ENCODE data around the gene LRRC8B. TPM values are rescaled to one million over a fixed set of nuclear protein-coding genes. Genes with fewer than 3 reads are reported as not detected.

The LRRC8B gene
- total RNA-seq: 74.5 and 76.8 TPM in 2 replicates

DNA sequence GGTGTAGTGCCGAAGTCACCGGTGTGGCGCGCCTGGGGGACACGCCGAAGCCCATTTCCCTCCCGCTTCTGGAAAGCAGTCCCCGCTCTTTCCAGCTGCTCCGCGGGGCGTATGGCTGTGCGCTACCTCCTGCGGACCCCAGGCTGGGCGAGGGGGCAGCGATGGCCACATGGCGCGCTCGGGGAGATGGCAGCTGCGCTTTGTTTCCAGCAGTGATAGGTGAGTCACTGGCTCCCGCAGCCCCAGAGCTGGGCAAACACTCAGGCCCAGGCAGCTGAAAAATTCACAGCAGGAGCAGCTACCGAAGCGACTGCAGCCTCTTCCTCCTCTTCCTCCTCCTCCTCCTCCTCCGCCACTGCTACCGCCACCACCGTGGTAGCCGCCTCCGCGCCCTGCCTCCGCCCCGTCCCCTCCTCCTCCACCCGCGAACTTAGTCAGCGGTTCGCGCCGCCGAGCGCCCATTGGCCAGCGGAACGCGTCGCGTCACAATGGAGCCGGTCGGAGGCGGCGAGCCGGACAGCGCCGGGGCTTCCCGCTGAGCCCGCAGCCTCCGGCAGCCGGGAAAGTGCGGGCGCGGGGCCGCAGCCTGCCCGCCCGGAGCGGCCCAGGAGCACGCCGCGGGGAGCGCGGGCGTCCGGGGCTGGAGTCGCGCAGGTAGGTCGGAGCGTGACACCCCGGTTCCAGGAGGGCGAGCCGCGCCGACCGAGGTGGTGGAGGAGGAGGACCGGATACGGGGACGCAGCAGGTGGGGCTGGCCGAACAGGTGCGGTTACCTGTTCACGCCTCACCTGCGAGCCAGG, at the start of gene LRRC8B:
LRRC8B (plus strand) TSS at position 461 of the 800 bp plus-strand sequence. CDS start 57,822 bp downstream, outside the sequence.
- Mint-ChIP-seq H3K36me3 (ENCODE audit: low read depth) (peaks cover 22% of the 10 kb centered on the region), H3K4me1 (peaks cover 34% of the 10 kb centered on the region), H3K9me3 (no peaks in the 10 kb centered on the region), H3K27me3 (no peaks in the 10 kb centered on the region), H3K27ac (peak within 1 kb of the TSS; percentile 95), H3K4me3 (no peak within 1 kb of the TSS)
- DNase-seq: peak; percentile 98
- intact Hi-C loops (cut with micrococcal nuclease): loop anchor here (1.0 to 5.0 kb wide), 8 partner anchors 21 to 256 kb away; partner anchors contain the start of gene LRRC8C

DNA sequence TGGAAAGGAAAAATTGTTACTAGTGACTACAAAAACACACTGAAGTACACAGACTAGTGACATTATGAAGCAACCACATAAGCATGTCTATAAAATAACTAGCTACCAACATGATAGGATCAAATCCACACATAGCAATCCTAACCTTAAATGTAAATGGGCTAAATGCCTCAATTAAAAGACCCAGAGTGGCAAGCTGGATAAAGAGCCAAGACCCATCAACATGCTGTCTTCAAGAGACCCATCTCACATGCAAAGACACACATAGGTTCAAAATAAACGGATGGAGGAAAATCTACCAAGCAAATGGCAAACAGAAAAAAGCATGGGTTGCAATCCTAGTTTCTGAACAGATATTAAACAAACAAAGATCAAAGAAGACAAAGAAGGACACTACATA, 49.4 kb upstream of the LRRC8B start:
- peaks cover 39% of the 10 kb centered on the region for H3K27me3 Mint-ChIP-seq
- H3K4me3 Mint-ChIP-seq: no peak overlapping the region
- H3K27ac Mint-ChIP-seq: no peak overlapping the region
- DNase-seq: no peak
- H3K9me3 Mint-ChIP-seq: peaks cover 22% of the 10 kb centered on the region
- peaks cover 1% of the 10 kb centered on the region for H3K36me3 Mint-ChIP-seq (ENCODE audit: low read depth)
- intact Hi-C loops (cut with micrococcal nuclease): no loop called here
- H3K4me1 Mint-ChIP-seq: no peaks in the 10 kb centered on the region

- H3K27ac Mint-ChIP-seq: no peak overlapping the region
- DNase-seq: no peak
- peaks cover 1% of the 10 kb centered on the region for H3K36me3 Mint-ChIP-seq (ENCODE audit: low read depth)
- intact Hi-C loops (cut with micrococcal nuclease): no loop called here
- H3K27me3 Mint-ChIP-seq: peaks cover 34% of the 10 kb centered on the region
- H3K4me3 Mint-ChIP-seq: no peak overlapping the region
- peaks cover 26% of the 10 kb centered on the region for H3K9me3 Mint-ChIP-seq
- no peaks in the 10 kb centered on the region for H3K4me1 Mint-ChIP-seq
These were observed 48.6 kb upstream of the LRRC8B start for GRCh38 chr1:89476072-89476471.

DNA sequence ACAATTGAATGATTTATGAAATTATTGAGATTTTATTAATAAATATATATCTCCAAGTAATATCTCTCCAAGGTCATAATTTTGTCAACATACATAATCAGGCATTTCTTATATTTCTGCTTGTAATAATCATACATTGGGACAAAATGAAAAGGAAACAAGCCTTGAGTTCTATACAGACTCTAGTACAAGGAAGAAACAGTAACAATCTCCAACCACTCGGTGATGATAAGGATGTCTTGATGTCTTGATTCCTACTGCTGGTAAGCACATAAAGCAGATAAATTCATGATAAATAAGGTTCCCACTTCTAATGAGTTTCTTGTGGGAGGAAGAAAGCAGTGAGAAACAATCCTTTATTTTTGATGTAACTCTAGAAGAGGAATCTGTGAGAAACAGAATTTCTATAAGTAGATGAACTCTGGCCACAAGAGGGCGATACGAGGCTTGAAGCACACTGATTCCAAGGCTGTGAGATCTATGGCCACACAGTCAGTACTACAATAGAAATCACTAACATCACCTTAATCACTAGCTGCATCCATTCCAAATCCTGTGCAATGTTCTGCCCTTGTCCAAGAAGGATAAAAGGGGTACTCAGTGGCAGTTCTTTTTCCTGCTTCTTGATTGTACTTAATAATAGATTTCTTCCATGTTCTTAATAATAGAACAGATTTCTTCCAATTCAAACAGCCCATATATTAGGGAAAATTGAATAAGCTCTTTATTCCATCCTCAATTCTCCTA, 41.4 kb upstream of the LRRC8B start:
- Mint-ChIP-seq H3K4me3 (no peak overlapping the region), H3K27ac (no peak overlapping the region), H3K27me3 (no peaks in the 10 kb centered on the region), H3K4me1 (peaks cover 21% of the 10 kb centered on the region), H3K9me3 (peaks cover 13% of the 10 kb centered on the region), H3K36me3 (ENCODE audit: low read depth) (no peaks in the 10 kb centered on the region)
- DNase-seq: peak; percentile 93
- intact Hi-C loops (cut with micrococcal nuclease): loop anchor here (1.0 to 5.0 kb wide), 6 partner anchors 34 to 504 kb away; partner anchors contain the start of gene LRRC8B

GRCh38 chr1:89483757-89484077, 40.9 kb upstream of the LRRC8B start:
- no peak overlapping the region for H3K27ac Mint-ChIP-seq
- DNase-seq: no peak
- no peaks in the 10 kb centered on the region for H3K36me3 Mint-ChIP-seq (ENCODE audit: low read depth)
- H3K4me1 Mint-ChIP-seq: peaks cover 26% of the 10 kb centered on the region
- no peaks in the 10 kb centered on the region for H3K27me3 Mint-ChIP-seq
- intact Hi-C loops (cut with micrococcal nuclease): loop anchor here (1.0 to 5.0 kb wide), 6 partner anchors 33 to 504 kb away; partner anchors contain the start of gene LRRC8B
- peaks cover 13% of the 10 kb centered on the region for H3K9me3 Mint-ChIP-seq
- no peak overlapping the region for H3K4me3 Mint-ChIP-seq

- intact Hi-C loops (cut with micrococcal nuclease): loop anchor here (5.0 kb wide), 1 partner anchor 503 kb away; no protein-coding TSS in a partner anchor
- Mint-ChIP-seq H3K4me3 (no peak overlapping the region), H3K27me3 (no peaks in the 10 kb centered on the region), H3K27ac (peak overlapping the region; percentile 26), H3K9me3 (peaks cover 13% of the 10 kb centered on the region), H3K36me3 (ENCODE audit: low read depth) (no peaks in the 10 kb centered on the region), H3K4me1 (peaks cover 32% of the 10 kb centered on the region)
- DNase-seq: peak; percentile 56
These were observed 40.3 kb upstream of the LRRC8B start for GRCh38 chr1:89484092-89485038.

- Mint-ChIP-seq H3K36me3 (ENCODE audit: low read depth) (peaks cover 3% of the 10 kb centered on the region), H3K4me1 (peaks cover 35% of the 10 kb centered on the region), H3K4me3 (peak overlapping the region; percentile 41), H3K27me3 (peaks cover 1% of the 10 kb centered on the region), H3K9me3 (peaks cover 14% of the 10 kb centered on the region), H3K27ac (peak overlapping the region; percentile 73)
- intact Hi-C loops (cut with micrococcal nuclease): no loop called here
- DNase-seq: peak; percentile 78
These were observed 36.7 kb upstream of the LRRC8B start for GRCh38 chr1:89487972-89488371.

GRCh38 chr1:89489047-89489729, 35.4 kb upstream of the LRRC8B start:
- peaks cover 6% of the 10 kb centered on the region for H3K27me3 Mint-ChIP-seq
- intact Hi-C loops (cut with micrococcal nuclease): no loop called here
- H3K27ac Mint-ChIP-seq: peak overlapping the region; percentile 73
- H3K4me1 Mint-ChIP-seq: peaks cover 27% of the 10 kb centered on the region
- peaks cover 3% of the 10 kb centered on the region for H3K36me3 Mint-ChIP-seq (ENCODE audit: low read depth)
- H3K9me3 Mint-ChIP-seq: peaks cover 14% of the 10 kb centered on the region
- H3K4me3 Mint-ChIP-seq: no peak overlapping the region
- no peak for DNase-seq

DNA sequence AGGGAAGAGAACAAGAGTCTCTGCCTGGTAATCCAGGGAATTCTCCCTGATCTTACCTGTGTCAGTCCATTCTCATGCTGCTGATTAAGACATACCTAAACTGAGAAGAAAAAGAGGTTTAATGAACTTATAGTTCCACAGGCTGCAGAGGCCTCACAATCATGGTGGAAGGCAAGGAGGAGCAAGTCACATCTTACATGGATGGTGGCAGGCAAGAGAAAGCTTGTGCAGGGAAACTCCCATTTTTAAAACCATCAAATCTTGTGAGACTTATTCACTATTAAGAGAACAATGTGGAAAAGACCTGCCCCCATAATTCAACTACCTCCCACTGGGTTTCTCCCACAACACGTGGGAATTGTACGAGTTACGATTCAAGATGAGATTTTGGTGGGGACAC, 34.2 kb upstream of the LRRC8B start:
- H3K4me3 Mint-ChIP-seq: no peak overlapping the region

DNA sequence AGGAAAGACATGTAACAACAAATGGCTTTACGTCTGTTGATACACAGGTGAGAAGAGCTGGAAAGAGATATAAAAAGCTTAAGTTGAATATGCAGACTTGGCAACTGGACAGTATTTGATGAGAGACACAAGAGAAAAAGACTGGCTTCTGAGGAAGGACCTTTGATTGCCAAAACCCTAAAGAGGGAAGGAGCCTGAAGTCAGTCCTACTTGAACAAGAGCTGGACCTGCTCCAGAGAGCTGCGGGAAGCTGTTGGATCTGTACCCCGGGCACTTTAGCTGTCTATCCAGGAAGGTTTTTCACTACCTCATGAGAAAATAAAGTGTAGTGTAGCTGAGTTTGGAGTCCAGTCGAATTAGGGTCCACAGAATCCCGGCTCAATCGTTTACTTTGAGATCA, 25.3 kb upstream of the LRRC8B start:
- intact Hi-C loops (cut with micrococcal nuclease): no loop called here
- no peaks in the 10 kb centered on the region for H3K4me1 Mint-ChIP-seq

More for the DNA sequence above, 34.2 kb upstream of the LRRC8B start:
- Mint-ChIP-seq H3K27ac (no peak overlapping the region), H3K36me3 (ENCODE audit: low read depth) (peaks cover 3% of the 10 kb centered on the region), H3K27me3 (peaks cover 6% of the 10 kb centered on the region), H3K9me3 (peaks cover 14% of the 10 kb centered on the region), H3K4me1 (peaks cover 23% of the 10 kb centered on the region)
- no peak for DNase-seq
- intact Hi-C loops (cut with micrococcal nuclease): no loop called here

DNA sequence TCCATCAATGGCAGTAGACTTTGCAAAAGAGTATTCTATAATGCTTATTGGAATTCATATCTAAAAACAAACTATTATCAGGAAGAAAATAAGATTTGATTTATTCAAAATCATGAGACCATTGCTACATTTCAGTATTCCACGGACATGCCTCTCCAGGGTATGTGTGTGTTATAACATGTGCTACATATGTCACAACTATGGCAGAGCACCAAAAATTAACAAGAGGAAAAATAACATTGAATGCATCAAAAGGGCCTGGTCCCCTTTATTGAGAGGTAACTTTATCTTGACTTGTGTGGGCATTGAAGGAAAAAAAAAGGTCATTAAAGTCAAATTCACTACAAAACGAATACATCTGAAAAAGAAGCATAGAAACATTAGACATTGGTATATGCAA, 22.6 kb upstream of the LRRC8B start:
- Mint-ChIP-seq H3K4me3 (no peak overlapping the region), H3K9me3 (peaks cover 6% of the 10 kb centered on the region), H3K4me1 (no peaks in the 10 kb centered on the region), H3K27ac (no peak overlapping the region), H3K27me3 (peaks cover 36% of the 10 kb centered on the region), H3K36me3 (ENCODE audit: low read depth) (no peaks in the 10 kb centered on the region)
- DNase-seq: no peak
- intact Hi-C loops (cut with micrococcal nuclease): no loop called here

More for the DNA sequence above, 25.3 kb upstream of the LRRC8B start:
- no peaks in the 10 kb centered on the region for H3K9me3 Mint-ChIP-seq
- DNase-seq: no peak
- H3K27me3 Mint-ChIP-seq: peaks cover 21% of the 10 kb centered on the region
- H3K27ac Mint-ChIP-seq: no peak overlapping the region
- no peaks in the 10 kb centered on the region for H3K36me3 Mint-ChIP-seq (ENCODE audit: low read depth)
- no peak overlapping the region for H3K4me3 Mint-ChIP-seq

- no peaks in the 10 kb centered on the region for H3K36me3 Mint-ChIP-seq (ENCODE audit: low read depth)
- H3K9me3 Mint-ChIP-seq: peaks cover 9% of the 10 kb centered on the region
- intact Hi-C loops (cut with micrococcal nuclease): no loop called here
- H3K27ac Mint-ChIP-seq: no peak overlapping the region
- DNase-seq: no peak
- H3K4me3 Mint-ChIP-seq: no peak overlapping the region
- peaks cover 42% of the 10 kb centered on the region for H3K27me3 Mint-ChIP-seq
- no peaks in the 10 kb centered on the region for H3K4me1 Mint-ChIP-seq
These were observed 21.7 kb upstream of the LRRC8B start for GRCh38 chr1:89502895-89503294.

DNA sequence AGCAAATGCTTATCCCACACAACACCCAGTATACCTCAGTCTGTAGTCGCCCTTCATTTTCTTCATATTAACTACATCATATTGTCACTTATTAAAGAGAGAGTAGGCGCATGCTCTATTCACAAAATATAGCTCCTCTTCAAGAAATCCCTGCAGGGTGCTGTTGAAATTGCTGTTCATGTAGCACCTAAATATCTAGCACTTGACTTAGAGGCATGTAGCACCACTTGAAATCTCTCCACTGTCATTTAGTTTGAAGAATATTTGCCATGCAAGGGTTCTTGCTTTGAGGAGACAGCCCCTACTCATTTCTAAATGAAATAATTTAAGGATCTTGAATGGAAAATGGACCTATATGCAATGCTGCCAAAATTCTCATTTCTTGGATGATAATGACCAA, 20.9 kb upstream of the LRRC8B start:
- peaks cover 4% of the 10 kb centered on the region for H3K36me3 Mint-ChIP-seq (ENCODE audit: low read depth)
- DNase-seq: no peak
- H3K27me3 Mint-ChIP-seq: peaks cover 46% of the 10 kb centered on the region
- no peak overlapping the region for H3K4me3 Mint-ChIP-seq
- H3K9me3 Mint-ChIP-seq: peaks cover 15% of the 10 kb centered on the region
- no peak overlapping the region for H3K27ac Mint-ChIP-seq
- intact Hi-C loops (cut with micrococcal nuclease): no loop called here
- no peaks in the 10 kb centered on the region for H3K4me1 Mint-ChIP-seq

Measured in activated CD4-positive, alpha-beta T cell treated with anti-CD3 and anti-CD28 coated beads, Interleukin-2, amount 10 ng/mL, durations not matched to agents 24 days and 14 days (primary cell).